Fibroblast of peridontal ligament (primary cell): ENCODE results near the gene TACR1.
A peak's percentile ranks its signal among the peaks of the same experiment; 100 is the strongest.
"Not testable (repeated sequence)": the region's sequence is repeated elsewhere in the genome, so short reads cannot be mapped to it uniquely, and the experiment has no call there.

Source experiments
- DNase-seq: peaks from one replicate; pipeline ENCODE4 v3.0.0-alpha.2; 2010; ENCODE audit errors: extremely low read depth

TACR1 gene

GRCh38 chr2:75199428-75200011 is at the start of gene TACR1:
Gene TACR1 (minus strand): TSS chr2:75199520. CDS start chr2:75198934, 586 bp downstream.
- DNase-seq: peak; percentile 84

DNA sequence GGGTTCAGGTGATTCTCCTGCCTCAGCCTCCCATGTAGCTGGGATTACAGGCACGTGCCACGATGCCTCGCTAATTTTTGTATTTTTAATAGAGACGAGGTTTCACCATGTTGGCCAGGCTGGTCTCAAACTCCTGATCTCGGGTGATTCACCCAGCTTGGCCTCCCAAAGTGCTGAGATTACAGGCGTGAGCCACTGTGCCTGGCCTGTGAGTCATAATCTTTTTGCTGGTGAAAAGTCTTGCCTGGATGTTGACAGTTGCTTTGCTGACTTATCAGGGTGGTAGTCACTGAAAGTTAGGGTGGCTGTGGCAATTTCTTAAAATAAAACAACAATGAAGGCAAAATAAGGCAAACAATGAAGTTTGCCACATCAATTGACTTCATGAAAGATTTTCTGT is 49.3 kb upstream of the TACR1 start:
- DNase-seq: peak; percentile 29

DNA sequence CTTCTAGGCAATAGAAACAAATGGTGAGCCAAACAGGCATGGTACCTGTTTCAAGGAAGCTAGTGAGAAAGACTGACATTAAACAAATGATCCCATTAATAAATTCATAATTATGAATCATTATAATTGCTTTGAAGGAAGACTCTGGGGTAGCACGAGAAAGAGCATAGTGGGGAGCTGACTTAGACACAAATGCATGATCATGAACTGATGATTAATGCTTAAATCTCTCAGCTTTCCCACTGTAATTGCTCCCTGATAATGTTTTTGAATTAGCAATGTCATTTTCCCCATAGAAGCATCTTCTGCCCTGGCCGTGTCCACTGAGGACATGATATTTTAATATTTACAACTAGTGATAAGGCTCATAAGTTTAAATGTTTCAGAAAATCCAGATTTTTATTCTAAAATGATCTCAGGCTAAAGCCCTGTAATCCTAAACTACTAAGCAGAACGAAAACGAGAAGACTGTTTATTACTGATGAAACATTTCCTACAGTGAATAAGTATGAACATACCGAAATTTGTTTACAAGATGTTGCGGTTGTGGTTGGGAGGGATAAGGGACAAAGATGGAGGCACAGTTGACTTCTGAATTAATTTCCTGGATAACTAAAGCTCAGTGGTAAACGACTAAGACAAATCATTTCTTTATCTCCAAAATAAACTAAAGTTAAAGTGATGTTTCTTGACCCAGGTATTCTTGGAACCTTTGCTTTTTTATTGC is 47.3 kb upstream of the TACR1 start:
- DNase-seq: peak; percentile 66

GRCh38 chr2:75243219-75243618 is 43.9 kb upstream of the TACR1 start:
- DNase-seq: no peak

DNA sequence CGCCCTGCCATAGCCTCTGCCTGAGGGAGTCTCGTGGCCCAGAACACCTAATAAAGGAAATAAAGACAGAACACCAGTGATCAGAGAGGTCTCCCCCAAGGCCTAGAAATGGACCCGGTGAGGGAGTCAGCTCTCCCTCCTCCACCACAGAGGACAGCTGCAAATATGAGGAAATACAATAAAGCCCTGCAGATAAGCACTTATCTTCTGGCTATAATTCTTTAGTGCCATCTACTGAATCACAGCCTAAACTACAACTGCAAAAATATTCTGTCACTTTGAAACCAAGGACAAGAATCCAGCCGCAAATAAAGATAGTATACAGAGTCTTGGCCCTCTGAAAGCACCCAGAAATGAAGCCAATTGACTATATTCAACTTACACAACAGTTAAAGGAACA is 42.4 kb upstream of the TACR1 start:
- no peak for DNase-seq

DNA sequence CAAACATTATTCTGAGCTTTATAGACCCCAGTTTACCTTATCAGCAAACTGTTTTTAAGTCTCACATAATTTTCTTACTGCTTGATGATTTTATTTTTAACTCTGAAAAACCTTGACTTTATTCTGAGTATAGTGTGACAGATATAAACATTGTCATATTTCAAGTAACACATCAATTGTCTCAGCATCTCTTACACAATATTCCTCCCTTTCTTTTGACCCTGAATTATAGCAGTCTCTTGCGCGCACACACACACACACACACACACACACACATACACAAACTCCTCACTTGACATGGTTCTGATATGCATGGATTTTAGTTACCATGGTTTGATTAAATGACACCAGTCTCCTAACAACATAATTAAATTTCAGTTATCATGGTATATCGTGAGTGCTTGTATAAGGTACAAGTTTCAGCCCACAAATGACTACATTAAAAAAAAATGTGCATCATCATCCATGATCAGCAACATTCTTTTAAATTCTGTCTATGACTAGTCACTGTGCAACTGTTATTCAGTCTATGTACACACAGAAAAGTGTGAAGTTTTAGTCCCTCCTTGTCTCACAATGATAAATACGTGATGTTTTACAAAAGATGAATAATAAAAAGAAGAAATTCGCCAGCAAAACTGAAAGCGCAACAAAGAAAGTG is 39.5 kb upstream of the TACR1 start:
- DNase-seq: peak; percentile 88

- no peak for DNase-seq
Measured at GRCh38 chr2:75237296-75237695, 38.0 kb upstream of the TACR1 start.

DNA sequence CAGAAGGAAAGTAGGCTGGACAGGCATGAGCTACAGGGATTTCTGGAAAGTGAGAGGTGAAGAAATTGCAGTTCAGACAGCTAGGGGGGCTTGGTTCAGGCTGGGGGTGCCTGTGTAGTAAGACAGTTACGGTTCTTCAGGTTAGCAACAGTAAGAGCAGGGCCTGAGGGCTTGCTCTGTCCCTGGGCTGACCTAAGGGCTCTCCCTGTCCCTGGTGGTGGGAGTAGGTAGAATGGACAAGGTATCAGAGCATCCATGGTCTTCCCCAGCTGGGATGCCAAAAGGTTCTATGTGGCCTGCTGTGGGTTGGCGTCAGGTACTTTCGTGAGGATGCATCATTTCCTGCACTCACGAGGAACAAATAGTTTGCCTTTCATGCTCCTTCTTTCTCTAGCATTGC is 34.6 kb upstream of the TACR1 start:
- DNase-seq: no peak

- no peak for DNase-seq
Measured at GRCh38 chr2:75226617-75227016, 27.3 kb upstream of the TACR1 start.

DNA sequence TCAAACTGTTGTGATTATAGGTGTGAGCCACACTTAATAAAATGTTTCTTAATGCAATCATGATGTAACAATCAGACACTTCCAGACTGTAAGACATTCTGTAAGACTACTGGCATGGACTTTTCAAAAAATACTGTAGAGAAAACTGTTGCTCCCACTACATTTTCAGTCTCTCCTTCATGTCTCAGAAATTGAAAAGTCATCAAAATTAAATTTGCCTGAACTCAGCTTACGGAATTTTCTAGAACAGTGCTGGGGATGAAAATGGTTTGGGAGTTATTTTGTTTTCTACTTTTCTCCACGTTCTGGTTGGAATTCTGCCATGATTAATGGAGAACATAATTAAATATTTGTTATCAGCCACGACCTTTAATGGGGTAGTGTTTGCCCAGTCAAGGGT is 26.8 kb upstream of the TACR1 start:
- DNase-seq: no peak

GRCh38 chr2:75224636-75225094 is 25.3 kb upstream of the TACR1 start:
- no peak for DNase-seq

DNA sequence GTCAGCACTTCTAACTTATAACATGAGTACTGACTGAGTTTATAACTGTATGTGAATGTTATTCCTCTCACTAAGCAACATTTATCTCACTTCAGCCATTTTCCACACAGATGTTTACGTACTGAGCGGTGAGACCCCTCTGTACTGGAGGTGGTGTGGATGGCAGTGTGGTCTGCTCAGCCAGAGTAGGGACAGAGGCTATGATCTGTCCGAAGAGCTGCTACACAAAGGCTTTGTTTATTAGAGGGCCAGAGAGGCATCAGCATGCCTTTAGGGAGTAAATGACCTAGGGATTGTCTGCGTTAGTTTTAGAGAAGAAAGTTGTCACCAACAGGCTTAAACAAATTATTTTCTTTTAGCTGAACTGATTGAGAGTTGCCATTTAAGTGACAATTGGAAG is 23.2 kb upstream of the TACR1 start:
- no peak for DNase-seq

DNA sequence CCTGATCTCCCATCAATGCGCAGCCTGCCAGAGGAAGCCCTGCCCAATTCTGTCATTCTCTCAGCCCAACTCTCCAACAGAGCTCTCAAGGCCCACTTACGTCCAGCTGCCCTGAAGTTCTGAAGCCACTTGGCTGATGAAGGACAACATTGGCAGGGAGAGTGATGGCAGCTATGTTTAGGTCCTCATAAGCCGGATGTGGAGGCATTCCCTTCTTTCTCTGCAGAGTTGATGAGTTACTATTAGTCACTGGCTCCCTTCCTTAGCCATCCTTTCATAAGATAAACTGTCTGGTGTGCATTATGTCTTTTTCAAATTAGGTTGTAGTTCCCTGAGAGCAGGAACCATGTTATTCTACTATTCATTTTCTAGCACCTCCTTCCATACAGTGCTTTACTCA is 22.5 kb upstream of the TACR1 start:
- DNase-seq: peak; percentile 73

GRCh38 chr2:75219213-75219612 is 19.9 kb upstream of the TACR1 start:
- DNase-seq: not testable (repeated sequence)

- DNase-seq: no peak
Measured at GRCh38 chr2:75211266-75211770, 12.0 kb upstream of the TACR1 start.

GRCh38 chr2:75210409-75210808 is 11.1 kb upstream of the TACR1 start:
- no peak for DNase-seq

- DNase-seq: no peak
Measured at GRCh38 chr2:75208738-75209137, 9.4 kb upstream of the TACR1 start.

DNA sequence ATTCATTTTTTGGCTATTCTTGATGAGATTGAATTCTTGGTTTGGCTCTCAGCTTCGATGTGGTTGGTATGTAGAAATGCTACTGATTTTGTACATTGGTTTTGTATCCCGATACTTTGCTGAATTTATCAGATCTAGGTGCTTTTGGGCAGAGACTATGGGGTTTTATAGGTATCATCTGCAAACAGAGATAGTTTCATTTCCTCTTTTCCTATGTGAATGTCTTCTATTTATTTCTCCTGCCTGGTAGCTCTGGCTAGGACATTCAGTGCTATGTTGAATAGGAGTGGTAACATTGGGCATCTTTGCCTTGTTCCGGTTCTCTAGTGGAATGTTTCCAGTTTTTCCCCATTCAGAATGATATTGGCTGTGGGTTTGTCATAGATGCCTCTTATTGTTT is 5.5 kb upstream of the TACR1 start:
- DNase-seq: no peak

GRCh38 chr2:75202359-75202758 is 3.0 kb upstream of the TACR1 start:
- no peak for DNase-seq

DNA sequence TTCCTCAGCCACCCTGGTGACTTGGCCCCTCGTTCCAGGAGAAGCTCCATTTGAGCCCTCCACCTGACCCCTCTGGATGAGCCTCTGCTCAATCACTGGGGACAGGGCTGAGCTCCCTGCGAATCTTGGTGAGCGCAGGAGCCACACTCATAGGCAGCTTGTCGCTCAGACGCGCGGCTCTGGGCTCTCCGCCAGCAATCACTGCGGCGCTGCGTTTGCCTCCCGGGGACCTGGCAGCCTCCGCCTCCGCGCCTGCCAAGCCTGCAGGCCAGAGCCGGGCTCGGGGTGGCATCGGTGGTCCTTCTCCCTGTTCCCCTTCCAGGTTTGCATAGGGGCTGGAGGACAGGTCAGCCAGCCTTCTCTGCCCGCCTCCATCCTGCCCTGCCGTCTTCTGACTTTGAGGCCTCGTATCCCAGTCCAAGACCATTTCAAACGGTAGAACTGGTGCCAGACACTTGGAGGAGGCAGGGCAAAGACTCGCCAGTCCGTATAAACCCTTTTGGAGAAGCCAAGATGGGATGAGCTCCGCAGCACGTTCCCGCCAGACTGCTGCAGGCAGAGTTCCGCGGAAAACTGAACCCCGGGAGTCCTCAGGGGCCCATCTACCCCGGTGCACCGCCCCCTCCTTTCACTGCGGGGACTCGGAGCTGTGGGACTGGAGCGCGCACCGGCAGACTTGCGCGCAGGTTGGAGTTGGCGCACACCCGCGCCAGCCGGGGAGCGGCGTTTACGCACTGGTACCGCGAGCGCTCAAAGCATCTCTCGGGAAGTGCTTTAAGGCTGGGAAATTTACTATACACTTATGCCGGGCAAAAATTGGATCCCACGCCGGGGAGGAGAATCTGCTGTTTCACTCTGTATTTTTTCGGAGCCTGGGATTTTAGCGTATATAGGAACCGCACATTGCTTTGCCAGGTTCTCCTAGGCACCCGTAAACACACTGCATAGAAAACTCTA is 1.1 kb upstream of the TACR1 start:
- peak; percentile 51 for DNase-seq

DNA sequence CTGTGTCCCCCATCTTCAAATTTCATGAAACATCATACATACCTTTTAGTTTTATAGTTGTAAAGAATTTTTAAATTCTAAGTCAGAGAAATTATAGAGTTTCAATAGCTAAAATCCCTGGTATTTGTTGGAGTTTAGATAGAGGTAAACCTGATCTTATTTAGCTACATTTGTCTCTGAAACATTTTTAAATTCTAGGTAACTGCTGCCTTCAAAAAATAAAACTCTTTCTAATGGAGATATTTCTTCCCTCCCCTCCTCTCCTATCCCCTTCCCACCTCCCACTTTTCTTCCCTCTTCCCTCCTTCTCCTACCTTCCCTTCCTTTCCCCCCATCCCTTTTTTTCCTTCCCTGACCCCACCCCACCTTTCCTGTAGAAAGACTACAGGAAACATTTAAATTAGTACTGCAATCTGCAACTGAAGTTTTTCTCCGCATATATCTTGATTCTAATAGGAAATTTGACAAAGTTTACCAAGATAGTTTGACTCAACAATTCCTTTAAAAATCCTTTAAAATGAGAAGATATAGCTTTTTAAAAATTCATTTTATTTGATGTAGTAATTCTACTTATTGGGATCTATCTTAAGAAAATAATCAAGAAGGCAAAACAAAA is 4.1 kb downstream of the TACR1 start:
- no peak for DNase-seq
